ENCODE data around the gene NAP1L4.

NAP1L4 gene, protein sequence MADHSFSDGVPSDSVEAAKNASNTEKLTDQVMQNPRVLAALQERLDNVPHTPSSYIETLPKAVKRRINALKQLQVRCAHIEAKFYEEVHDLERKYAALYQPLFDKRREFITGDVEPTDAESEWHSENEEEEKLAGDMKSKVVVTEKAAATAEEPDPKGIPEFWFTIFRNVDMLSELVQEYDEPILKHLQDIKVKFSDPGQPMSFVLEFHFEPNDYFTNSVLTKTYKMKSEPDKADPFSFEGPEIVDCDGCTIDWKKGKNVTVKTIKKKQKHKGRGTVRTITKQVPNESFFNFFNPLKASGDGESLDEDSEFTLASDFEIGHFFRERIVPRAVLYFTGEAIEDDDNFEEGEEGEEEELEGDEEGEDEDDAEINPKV

DNA sequence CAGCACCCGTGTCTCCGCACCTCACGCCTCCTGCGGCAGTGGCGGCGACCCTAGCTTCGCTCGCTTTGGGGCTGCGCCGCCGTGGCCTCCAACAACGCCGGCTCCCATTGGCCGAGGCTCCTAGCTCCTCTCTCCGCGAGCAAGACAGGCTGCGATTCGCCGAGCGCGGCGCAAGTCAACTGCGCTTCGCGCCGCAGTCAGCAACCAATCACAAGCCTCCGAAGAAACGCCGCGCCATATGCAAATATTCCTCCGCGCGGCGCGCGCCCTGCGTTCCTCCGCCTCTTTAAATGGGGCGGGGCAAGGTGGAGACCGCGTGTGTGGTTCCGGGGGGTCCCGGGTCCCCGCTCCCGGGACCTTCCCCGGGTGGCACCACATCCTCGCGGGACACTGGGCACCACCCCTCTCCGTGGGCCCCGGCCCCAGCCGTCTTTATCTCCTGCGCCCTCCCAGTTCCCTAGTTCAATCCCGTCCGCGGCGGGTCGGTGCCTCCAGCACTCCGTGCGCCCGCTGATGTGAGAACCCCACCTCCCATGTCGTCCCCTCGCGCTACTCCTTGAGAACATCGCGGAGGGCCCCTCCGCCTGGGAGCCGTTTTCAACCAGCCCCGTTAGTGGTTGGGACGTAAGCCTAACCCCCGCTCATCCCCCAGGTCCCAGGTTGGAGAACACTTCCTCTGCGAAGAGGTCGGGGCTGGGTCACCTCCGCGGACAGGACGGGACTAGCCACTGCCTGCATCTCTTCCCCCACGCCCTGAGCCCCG, at the start of gene NAP1L4:
Gene NAP1L4 (minus strand): TSS at position 96 of the 763 bp plus-strand sequence. CDS start 13,109 bp downstream, outside the sequence.
- peak; percentile 94 for DNase-seq (ENCODE audit: low read depth)

DNA sequence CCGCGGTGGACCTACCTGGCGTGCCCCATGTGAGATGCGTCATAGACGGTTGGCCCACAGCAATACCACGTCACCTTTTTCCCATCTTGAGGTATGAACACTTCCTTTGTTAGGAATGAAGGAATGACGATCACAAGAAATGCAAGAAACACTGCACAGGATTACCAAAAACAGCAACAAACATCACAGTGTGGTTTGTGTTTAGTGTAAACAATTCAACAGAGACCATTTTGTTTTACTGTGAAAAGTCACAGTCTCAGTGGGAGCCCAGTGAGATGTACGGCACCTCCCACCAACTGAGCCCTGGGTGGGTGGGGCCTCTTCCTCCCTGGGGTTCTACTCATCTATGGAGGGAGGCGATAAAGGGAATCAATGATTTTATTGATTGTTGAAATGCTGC, 48.8 kb upstream of the NAP1L4 start:
- no peak for DNase-seq (ENCODE audit: low read depth)

DNA sequence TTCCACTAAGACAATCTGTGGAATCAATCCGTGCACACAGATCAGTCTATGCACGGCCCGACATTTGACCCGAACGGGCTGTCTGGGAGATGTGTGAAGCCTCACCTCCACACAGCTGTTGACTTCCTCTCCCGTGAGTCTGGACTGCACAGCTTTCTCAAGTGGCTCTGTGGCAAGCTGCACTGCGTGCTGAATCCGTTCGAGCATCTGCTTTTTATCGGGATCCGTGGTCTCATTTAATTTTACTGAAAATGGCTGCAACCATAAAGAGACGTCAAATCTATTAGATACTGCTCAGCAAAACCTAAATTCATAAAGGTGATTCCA, 45.8 kb upstream of the NAP1L4 start:
- DNase-seq (ENCODE audit: low read depth), result no peak

DNA sequence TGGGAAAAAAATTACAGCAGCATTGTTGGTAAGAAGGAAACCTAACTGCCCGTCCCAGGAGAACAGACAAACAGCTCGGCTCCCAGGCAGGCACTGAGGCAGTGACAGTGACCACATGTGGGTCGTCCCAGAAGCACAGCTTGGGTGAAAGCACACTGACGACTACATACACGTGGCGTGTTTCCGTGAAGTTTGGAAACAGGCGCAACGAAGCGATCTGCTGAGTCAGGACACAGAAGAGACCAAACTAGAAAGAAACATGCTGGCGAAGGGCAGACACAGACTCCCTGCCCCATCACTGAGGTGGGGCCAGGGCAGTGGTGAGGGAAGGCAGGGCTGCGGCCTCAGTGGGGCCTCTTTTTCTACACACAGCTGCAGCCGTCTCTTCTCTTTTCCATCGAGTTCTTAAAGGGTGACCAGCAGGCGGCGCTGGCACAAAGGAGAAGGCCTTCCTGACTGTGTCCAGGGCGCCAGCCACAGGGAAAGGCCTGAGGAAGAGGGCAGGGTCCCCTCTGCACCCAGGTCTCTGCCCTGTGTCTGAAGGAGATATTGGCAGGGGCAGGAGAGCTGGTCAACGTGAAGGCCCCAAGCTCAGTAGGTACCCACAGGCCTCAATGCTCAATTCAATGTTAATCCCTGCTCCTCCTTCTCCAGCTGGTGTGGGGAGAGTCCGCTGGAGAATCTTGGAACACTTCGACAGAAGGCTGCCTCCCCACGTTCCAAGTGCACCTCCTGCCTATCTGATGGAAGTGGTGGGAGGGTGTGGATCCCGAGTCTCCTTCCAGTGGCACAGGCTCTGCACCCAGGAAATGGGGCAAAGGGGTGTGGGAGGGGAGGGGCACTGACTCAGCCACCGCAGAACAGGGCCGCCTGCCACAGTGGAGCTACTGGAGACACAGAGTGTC, 45.2 kb upstream of the NAP1L4 start:
- DNase-seq (ENCODE audit: low read depth), result peak; percentile 29

DNA sequence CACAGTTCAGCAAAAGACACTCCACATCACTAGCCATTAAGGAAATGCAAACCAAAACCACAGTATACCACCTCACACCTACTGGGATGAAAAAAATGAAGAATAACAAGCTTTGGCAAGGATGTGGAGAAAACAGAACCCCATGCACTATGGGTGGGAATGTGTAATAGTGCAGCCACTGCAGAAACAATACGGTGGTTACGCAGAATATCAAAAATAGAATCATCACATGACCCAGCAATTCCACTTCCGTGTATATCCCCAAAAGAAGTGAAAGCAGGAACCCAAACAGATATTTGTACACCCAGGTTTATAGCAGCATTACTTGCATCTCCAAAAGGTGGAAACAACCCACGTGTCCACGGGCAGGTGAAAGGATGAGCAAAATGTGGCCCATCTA, 44.3 kb upstream of the NAP1L4 start:
- DNase-seq (ENCODE audit: low read depth), result no peak

DNA sequence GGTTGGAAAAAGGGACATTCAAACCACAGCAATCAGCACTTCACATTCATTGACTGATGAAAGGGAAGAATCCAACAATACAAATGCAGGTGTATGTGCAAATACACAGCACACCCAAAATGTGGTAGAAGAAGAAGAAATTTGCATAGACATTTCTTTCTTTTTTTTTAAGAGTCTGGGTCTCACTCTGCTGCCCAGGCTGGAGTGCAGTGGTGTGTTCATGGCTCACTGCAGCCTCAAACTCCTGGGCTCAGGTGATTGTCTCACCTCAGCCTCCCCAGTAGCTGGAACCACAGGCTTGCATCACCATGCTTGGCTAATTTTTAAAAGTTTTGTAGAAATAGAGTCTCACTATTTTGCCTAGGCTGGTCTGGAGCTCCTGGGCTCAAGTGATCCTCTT, 43.2 kb upstream of the NAP1L4 start:
- no peak for DNase-seq (ENCODE audit: low read depth)

DNA sequence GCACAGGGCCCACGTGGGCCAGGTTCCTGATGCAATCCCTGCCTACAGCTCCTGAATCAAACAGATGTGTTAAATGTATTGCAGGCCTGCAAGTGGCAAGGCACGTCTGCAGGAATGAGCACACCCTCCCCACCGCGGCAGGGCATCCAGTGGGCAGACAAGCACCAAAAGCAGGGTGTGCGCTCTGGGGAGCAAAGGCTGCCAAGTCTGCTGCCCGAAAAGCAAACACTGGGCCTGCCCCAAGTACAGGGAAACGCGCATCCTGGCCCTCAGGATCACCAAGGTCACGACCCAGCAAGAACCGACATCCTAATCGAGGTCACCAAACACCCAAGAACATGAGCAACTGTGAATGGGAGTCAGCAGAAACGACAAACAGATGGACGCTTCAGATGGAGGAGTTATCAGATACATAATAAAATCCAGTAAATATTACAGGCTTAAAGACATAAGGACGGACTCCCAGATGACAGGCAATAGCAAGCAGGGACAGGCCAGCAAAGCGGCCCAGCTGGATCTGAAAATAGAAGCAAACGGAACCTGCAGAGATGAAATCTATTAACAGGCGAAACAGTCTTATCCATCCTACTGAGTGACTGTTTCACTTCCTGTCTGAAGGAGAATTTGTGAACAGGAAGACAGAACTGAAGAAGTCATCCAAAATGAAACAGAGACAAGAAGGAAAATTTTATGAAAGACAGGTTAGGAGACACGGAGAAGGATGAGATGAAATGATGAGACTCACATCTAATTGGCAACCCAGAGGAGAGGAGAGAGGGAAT, 38.4 kb upstream of the NAP1L4 start:
- DNase-seq (ENCODE audit: low read depth), result no peak

DNA sequence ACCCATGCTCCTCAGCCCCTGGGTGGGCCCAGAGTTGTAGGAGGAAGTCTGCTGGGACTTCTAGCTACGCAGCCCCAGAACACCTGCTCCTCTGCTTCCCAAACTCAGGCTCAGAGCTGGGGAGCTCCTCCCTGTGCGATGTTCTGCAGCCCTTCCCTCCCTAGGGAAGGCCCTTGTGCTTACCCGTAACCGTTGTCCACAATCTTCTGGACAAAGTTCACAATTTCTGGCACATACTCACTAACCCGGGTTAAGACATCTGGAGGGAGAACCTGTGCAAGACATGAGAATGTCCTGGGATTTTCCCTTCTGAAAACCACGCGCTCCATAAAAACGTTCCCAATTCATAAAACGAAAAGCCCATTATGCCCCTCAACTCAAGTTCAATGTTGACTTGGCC, 36.7 kb upstream of the NAP1L4 start:
- DNase-seq (ENCODE audit: low read depth), result no peak

DNA sequence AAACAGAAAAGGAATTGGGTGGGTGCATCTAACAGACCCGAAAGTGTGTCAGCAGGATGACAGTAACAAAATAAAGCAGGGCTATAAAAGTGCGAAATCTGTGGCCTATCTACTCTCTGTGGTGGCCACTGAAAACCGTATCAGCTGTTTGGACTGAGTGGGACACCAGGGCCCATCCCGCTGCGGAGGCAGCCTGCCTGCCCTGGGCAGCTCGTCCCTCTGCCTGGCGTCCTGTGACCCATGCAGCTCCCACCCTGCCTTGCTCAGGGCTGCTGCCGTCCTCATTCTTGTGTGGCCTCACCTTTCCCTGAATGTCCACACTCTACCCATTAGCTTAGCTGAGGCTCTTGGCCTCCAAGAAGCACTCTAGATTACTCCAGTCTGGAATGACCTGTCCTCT, 34.7 kb upstream of the NAP1L4 start:
- DNase-seq (ENCODE audit: low read depth), result no peak

DNA sequence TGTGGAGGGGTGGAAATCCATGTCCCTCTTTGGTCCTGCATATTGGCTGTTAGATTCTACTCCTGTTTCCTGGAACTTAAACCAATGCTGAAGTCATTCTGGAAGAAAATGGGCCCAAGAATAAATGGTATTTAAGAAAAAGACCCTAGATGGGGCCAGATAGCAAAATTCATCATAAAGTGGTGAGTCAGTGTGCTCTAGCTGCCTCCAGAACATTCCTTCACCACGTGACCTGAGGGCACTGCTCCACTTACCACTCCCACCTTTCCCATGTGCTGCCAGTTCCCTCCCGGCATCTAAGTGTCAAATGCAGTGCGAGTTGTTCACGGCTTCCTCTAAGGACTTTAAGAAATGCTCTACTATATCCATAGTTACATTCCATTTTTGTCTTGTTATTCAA, 30.9 kb upstream of the NAP1L4 start:
- DNase-seq (ENCODE audit: low read depth), result no peak

DNA sequence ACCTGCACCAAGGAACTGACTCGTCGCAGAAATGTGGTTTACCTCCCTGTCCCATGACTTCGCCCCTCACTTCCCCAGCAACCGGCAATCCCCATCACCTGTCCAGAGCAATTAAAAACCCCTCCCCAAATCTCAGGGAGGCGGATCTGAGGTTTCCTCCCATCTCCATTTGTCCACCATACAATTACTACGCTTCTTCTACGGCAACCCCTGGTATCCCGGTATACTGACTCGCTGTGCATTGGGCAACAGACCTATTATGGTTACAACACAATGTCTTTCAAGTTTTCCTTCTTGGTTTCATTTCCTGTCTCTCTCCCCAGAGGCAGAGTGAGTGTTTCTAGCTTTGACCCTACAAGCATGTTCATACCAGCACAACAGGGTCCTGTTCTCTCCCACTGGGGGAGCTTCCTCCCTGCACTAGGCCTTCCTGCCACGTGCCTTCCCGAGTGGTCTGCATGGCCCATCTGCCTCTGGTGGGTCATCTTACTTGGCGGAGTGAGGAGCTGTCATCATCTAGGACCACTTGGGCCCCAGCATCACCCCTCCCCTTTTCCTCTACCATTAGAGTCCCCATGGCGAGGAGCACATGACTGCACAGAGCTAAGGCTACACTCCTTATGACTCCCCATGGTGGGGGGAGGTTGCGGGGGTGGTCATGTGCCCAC, 30.3 kb upstream of the NAP1L4 start:
- DNase-seq (ENCODE audit: low read depth), result no peak

DNA sequence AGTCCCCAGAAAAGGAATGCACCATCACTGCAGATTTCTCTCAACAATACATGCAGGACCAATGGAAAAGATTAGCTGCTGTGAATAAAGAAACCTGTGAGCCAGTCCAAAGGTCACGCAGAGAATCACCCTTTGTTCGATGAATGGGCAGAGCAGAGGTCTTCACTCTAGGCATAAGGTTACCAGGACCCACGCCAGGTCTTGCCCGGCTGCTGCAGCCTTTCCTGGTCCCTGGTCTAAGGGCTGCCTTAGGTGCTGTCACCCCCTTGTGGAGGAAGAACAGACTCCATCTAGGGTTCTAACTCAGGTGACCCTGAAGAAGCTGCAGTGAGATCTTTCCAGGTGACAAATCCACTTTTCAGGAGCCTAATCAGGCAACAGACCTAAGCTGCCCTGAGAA, 29.0 kb upstream of the NAP1L4 start:
- no peak for DNase-seq (ENCODE audit: low read depth)

DNA sequence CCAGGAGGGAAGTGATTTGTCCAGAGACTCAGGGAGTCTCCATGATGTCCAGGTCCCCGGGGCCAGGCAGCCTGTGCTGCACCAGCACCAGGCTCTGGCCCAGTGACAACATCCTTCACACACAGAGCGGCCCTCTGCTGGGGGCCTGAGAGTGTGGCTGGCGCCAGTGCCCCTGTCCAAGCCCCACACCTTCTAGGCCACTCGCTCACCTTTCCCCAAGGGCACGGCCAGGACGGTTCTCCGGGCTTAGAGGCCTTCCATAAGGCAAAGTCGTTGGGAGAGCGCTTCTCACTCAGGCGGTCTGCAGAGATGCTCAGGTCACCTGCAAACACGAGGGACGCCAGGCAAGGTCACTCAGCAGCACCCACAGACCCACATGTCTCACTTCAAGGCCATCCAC, 27.9 kb upstream of the NAP1L4 start:
- no peak for DNase-seq (ENCODE audit: low read depth)

DNA sequence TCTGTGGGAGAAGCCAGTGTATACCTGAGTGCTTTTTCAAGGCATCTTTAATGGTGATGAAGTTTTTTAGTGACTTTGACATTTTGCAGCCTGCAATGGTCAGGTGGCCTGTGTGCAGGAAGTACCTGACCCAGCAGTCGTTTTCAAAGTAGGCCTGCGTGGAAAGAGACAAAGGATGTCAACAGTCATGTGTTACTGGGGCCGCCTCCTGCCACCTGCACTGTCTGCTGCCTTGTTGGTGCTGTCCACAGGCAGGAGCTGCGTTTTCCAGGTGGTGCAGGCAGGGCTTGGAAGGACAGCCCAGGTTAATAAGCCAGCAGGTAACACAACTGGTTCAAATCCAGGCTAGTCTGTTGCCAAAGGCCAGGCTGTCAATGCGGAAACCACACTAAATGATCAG, 26.5 kb upstream of the NAP1L4 start:
- no peak for DNase-seq (ENCODE audit: low read depth)

DNA sequence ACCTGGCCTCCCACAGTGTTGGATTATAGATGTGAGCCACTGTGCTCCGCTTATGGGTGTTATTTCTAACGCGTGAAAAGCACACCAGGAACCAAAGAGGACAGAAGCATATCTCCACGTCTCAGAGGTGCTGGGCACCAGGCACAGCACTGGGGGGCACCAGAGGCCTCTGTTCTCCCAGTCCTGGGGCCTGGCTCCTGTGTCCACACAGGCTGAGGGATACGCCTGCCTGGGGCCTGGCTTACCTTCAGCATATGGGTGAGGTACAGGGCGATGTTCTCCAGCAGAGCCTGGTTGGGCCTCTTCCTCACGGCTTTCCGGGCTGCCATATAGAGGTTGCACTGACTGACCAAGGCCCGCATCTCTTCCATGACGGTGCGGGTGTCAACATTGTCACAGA, 24.7 kb upstream of the NAP1L4 start:
- no peak for DNase-seq (ENCODE audit: low read depth)

DNA sequence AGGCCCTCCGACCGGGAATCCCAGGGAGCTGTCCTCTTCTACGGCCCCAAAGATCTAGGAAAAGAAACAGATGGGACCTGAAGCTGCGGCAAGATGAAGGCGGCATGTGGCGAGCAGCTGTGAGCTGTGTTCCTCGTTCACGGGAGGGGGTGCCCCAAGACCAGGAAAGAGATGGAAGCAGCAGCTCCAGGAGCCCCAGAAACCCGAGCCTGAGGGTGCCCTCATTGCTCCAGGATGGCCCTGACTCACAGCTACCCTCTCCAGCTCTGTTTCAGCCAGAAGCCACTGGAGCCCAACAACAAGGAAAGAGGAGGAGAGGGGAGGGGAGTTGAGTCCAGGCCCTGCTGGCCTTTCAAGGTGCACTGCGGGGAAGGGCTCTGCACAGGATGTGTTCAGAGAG, 23.7 kb upstream of the NAP1L4 start:
- DNase-seq (ENCODE audit: low read depth), result no peak

DNA sequence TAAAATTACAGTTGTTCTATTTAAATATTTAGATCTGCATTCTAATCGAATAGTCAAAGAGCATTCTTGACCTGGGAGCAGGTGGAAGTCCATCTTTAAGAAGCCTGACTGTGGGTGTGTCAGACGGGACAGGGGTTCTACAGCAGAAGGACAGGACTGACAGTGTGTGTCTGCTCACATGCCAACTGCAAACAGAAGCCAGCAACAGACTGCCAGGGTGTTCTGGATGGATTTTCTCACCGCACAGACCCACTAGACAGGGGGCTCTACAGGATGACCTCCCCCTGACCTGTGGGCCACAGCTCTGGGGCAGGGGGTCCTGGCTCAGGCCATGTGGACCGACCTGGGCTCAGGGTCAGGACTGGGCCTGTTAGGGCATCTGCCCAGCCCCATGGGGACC, 22.8 kb upstream of the NAP1L4 start:
- no peak for DNase-seq (ENCODE audit: low read depth)

DNA sequence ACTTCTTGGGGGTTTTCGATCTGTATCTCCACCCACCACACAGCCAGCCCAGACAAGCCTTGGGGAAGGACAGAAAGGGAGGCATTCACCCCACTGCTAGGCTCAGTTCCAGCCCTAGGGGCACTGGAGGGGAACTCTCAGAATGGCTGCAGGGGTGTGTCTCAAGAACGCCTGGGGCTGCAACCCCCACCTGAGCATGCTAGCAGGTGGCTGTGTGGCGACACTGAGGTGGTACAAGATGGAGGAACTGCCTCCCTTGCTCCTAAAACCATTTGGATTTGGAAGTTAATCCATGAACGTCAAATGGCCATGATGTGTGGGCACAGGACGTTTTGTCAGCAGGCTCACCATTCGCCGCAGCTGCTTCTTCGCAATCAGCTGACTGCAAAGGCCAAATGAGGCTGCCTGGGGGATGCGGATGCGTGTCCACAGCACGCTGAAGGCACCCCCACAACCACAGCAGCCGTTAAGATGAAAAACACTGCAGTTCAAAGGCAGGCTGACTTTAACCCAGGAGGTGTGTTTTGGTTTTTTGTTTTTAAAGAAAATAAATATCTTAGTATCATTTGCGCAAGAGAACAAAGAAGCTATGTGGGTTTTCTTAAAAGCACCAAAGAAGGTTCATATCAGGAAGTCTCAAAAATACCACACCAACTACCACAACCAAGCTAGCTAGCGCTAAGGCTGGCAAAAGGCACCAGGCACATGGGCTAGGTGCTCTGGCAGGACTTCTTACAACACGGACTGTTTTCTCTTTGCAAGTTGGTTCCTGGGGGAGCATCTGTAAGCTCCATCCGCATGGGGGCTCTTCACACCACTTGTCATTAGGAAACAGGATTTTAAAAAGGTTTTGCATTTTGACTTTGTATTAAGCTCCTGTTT, 22.2 kb upstream of the NAP1L4 start:
- DNase-seq (ENCODE audit: low read depth), result no peak

DNA sequence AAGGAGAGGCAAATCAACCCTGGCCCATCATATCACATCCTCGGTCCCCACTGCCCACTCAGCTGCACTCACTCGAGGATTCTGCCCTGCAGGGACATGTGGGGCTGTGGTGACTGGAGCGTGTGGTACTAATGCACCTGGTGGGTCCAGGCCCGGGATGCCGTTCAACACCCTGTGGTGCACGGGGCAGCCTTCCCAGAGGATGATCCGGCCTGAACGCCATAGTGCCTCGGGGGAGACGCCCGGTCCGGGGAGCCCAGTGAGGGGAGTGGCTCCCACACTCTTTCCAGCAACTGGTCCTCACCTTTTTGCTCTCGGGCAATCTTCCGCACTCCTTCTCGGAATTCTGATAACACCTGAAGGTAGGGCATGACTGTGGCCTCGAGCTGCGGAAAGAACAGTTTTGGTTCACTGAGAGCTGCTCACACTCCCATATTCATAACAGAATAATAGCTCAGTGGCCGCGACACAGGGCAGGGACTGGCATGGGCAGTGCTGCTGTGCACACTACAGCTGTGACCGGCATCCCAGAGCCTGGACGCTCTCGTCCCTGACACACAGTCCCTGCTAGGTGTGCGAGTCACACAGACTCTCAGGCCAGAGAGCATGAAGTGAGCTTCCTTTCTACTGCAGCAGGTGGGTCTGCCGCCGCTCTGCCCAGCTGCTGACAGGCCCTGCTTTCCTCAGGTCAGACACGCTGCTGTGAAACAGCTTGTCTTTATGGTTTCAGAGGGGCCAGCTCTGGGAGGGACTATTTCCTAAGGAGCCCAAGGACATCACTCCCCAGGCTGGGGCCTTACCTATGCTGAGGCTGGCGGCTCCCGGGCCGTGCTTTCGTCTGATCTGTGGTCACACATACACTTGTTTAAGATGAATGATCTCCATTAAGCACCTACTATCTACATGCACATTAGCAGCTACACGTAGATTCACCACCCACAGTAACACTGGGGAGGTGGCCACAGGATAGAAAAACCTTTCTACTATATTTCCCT, 20.1 kb upstream of the NAP1L4 start:
- no peak for DNase-seq (ENCODE audit: low read depth)

Measured in activated T-cell treated with anti-CD3 and anti-CD28 coated beads for 48 hours (primary cell).